Measurements from ENCODE around the gene STOM.

DNA sequence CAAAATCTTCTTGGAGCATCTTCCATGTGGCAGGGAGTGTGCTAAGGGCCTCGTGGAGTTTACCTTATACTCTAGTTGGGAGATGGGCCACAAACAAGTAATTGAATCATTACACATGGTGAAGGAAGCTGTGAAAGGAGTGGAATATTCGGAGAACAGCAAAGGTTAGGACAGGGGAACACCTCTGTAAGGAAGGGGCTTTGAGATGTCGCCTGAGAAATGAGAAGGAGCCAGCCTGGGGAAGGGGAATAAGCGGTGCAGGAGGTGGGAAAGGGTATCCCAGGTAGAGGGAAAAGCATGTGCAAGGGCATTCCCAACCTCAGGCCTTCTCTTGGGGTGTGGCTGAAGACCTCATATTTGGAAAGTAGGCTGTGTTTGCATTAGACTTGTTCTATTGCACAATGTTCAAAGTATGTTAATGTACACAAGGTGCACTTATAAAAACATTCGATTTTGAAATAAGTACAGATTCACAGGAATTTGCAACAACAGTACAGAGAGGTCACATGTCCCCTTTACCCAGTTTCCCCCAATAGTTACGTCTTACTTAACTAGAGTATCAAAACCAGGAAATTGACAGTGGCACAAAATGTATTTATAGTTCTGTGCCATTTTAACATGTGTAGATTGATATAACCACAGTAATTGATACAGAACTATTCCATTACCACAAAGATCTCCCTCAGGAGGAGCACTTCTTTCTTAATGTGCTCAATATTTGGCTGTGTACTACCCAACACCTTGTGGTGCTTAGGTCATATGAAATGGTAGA is 2.4 kb upstream of the STOM start:
- TF ChIP-seq, protein P1, sequence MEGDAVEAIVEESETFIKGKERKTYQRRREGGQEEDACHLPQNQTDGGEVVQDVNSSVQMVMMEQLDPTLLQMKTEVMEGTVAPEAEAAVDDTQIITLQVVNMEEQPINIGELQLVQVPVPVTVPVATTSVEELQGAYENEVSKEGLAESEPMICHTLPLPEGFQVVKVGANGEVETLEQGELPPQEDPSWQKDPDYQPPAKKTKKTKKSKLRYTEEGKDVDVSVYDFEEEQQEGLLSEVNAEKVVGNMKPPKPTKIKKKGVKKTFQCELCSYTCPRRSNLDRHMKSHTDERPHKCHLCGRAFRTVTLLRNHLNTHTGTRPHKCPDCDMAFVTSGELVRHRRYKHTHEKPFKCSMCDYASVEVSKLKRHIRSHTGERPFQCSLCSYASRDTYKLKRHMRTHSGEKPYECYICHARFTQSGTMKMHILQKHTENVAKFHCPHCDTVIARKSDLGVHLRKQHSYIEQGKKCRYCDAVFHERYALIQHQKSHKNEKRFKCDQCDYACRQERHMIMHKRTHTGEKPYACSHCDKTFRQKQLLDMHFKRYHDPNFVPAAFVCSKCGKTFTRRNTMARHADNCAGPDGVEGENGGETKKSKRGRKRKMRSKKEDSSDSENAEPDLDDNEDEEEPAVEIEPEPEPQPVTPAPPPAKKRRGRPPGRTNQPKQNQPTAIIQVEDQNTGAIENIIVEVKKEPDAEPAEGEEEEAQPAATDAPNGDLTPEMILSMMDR (IDR thresholded peaks at IDR 0.05; ENCODE audit: low read depth, low read length): no peak
- TF ChIP-seq POLR2A (IDR thresholded peaks at IDR 0.05; ENCODE audit: extremely low read depth, insufficient read length) (no peak), MYC (IDR thresholded peaks at IDR 0.05; ENCODE audit: low read depth, low read length) (no peak)
- TF ChIP-seq, protein P2, sequence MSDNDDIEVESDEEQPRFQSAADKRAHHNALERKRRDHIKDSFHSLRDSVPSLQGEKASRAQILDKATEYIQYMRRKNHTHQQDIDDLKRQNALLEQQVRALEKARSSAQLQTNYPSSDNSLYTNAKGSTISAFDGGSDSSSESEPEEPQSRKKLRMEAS (IDR thresholded peaks at IDR 0.05; ENCODE audit: low read depth, low read length): no peak
